Liver (tissue), 3 donors: ENCODE results near the gene BAZ2B.

Experiments used
- ATF3 ChIP-seq: IDR thresholded peaks from 2 replicates; pipeline ENCODE4 v1.6.1; 2016; ENCODE audit warnings: antibody characterized with exemption
- CTCF ChIP-seq: fragments of 150-350 bp; IDR thresholded peaks from 2 replicates; pipeline ENCODE4 v1.5.1; 2017; ENCODE audit warnings: improper control_type of control experiment, low read depth, low read length; ENCODE audit not compliant: missing input control
- EGR1 ChIP-seq, 2 donors: IDR thresholded peaks; 2 replicates each; pipeline ENCODE4 v1.6.1; 2016 to 2018; ENCODE audit warnings: antibody characterized with exemption in 2 of 2, low read depth in 2 of 2
- GABPA ChIP-seq, 2 donors: IDR thresholded peaks in 1 of 2; conservative IDR thresholded peaks in 1 of 2; 2 replicates each; pipeline ENCODE4 v1.6.1; 2016; ENCODE audit warnings: antibody characterized with exemption in 2 of 2, mild to moderate bottlenecking in 1 of 2, moderate library complexity in 1 of 2
- JUND ChIP-seq, 2 donors: IDR thresholded peaks; 2 replicates each; pipeline ENCODE4 v1.6.1; 2016; ENCODE audit warnings: antibody characterized with exemption in 2 of 2
- MAX ChIP-seq: IDR thresholded peaks from 2 replicates; pipeline ENCODE4 v1.6.1; 2016; ENCODE audit warnings: antibody characterized with exemption
- NR2F2 ChIP-seq: IDR thresholded peaks from 2 replicates; pipeline ENCODE4 v1.6.1; 2016; ENCODE audit warnings: antibody characterized with exemption
- RAD21 ChIP-seq, 2 donors: IDR thresholded peaks; 2 replicates each; pipeline ENCODE4 v1.6.1; 2016; ENCODE audit warnings: antibody characterized with exemption in 2 of 2, mild to moderate bottlenecking in 2 of 2
- REST ChIP-seq: IDR thresholded peaks from 2 replicates; pipeline ENCODE4 v1.6.1; 2016; ENCODE audit warnings: antibody characterized with exemption, mild to moderate bottlenecking
- RXRA ChIP-seq, 2 donors: IDR thresholded peaks; 2 replicates each; pipeline ENCODE4 v1.6.1; 2017 to 2018; ENCODE audit warnings: antibody characterized with exemption in 2 of 2, mild to moderate bottlenecking in 1 of 2
- SP1 ChIP-seq: IDR thresholded peaks from 2 replicates; pipeline ENCODE4 v1.6.1; 2018; ENCODE audit warnings: antibody characterized with exemption, mild to moderate bottlenecking
- TAF1 ChIP-seq: conservative IDR thresholded peaks from 2 replicates; pipeline ENCODE4 v1.6.1; 2016; ENCODE audit warnings: antibody characterized with exemption, mild to moderate bottlenecking
- TF ChIP-seq, protein P1 (sequence below): IDR thresholded peaks from 2 replicates; pipeline ENCODE4 v1.6.1; 2016; ENCODE audit warnings: antibody characterized with exemption
- donor health status: healthy.
- donor health status: healthy.

DNA sequence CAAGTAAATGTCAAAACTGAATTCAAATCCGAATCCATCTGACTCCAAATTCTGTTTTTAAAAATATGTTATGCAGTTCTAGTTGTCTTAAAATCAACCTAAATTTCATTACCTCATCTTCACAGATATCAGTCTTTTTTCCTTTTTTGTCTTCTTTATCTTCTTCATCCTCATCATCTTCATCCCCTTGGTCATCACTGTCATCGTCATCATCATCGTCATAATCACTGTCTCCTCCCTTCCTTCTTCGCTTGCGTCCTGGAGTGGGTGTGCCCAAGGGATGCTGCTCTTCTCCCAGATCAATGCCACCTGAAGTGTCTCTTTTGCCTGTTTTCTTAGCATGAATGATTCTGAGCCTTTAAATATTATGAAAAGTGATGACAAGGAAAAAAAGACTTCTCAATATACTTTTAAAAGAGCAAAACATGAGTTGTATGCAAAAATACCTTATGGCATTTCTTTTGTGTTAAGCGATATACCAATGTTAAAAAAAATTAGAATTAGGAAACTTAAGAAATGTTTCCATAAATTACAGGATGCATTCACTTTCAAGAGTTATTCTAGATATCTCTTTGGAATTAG lies 233.8 kb downstream of the BAZ2B start:
- TF ChIP-seq CTCF (no peak), TAF1 (no peak), GABPA (IDR thresholded peaks at IDR 0.05 in 1 of 2, conservative IDR thresholded peaks at IDR 0.05 in 1 of 2) (no peak), MAX (no peak), NR2F2 (no peak), RXRA (IDR thresholded peaks at IDR 0.05) (no peak), REST (no peak), JUND (IDR thresholded peaks at IDR 0.05) (no peak), RAD21 (IDR thresholded peaks at IDR 0.05) (no peak), EGR1 (IDR thresholded peaks at IDR 0.05; ENCODE audit: low read depth in 2 of 2) (no peak), SP1 (no peak), ATF3 (no peak)
- TF ChIP-seq, protein P1, sequence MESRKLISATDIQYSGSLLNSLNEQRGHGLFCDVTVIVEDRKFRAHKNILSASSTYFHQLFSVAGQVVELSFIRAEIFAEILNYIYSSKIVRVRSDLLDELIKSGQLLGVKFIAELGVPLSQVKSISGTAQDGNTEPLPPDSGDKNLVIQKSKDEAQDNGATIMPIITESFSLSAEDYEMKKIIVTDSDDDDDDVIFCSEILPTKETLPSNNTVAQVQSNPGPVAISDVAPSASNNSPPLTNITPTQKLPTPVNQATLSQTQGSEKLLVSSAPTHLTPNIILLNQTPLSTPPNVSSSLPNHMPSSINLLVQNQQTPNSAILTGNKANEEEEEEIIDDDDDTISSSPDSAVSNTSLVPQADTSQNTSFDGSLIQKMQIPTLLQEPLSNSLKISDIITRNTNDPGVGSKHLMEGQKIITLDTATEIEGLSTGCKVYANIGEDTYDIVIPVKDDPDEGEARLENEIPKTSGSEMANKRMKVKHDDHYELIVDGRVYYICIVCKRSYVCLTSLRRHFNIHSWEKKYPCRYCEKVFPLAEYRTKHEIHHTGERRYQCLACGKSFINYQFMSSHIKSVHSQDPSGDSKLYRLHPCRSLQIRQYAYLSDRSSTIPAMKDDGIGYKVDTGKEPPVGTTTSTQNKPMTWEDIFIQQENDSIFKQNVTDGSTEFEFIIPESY: no peak
